HEK293T (cell line): Measurements from ENCODE around the gene PEAK1.

Experiments used
- BHLHE40 ChIP-seq: fragments of 450-650 bp; IDR thresholded peaks from 2 replicates; pipeline ENCODE4 v1.6.1; 2016; ENCODE audit warnings: mild to moderate bottlenecking, moderate library complexity, borderline replicate concordance
- FOXM1 ChIP-seq: fragments of 450-650 bp; IDR thresholded peaks from 2 replicates; pipeline ENCODE4 v1.6.1; 2017; ENCODE audit warnings: mild to moderate bottlenecking, borderline replicate concordance
- PKNOX1 ChIP-seq: fragments of 450-650 bp; IDR thresholded peaks from 2 replicates; pipeline ENCODE4 v1.6.1; 2016
- SUZ12 ChIP-seq: fragments of 450-650 bp; IDR thresholded peaks from 2 replicates; pipeline ENCODE4 v1.6.1; 2016; ENCODE audit warnings: mild to moderate bottlenecking

DNA sequence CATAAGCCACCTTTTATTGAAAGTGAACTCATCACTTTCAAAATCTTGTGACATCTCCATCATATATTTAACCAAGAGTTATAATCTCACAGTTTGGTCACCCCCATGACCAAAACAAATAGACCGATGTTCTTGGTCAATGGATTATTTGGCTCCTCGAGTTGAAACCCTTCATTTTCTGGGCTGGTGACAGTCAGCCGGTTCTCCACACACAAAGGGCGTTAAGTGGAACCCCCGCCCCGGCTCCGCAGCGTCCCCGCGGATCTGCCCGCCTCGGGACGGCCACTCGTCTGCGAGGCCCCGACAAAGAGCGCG is 349.8 kb downstream of the PEAK1 start:
- TF ChIP-seq BHLHE40 (no peak), FOXM1 (no peak), PKNOX1 (no peak), SUZ12 (no peak)
